ENCODE results near the gene TTR.

- TF ChIP-seq, protein P1, sequence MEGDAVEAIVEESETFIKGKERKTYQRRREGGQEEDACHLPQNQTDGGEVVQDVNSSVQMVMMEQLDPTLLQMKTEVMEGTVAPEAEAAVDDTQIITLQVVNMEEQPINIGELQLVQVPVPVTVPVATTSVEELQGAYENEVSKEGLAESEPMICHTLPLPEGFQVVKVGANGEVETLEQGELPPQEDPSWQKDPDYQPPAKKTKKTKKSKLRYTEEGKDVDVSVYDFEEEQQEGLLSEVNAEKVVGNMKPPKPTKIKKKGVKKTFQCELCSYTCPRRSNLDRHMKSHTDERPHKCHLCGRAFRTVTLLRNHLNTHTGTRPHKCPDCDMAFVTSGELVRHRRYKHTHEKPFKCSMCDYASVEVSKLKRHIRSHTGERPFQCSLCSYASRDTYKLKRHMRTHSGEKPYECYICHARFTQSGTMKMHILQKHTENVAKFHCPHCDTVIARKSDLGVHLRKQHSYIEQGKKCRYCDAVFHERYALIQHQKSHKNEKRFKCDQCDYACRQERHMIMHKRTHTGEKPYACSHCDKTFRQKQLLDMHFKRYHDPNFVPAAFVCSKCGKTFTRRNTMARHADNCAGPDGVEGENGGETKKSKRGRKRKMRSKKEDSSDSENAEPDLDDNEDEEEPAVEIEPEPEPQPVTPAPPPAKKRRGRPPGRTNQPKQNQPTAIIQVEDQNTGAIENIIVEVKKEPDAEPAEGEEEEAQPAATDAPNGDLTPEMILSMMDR (IDR thresholded peaks at IDR 0.05): peak; percentile 33
- TF ChIP-seq ZFX (IDR thresholded peaks at IDR 0.05; ENCODE audit: borderline replicate concordance): no peak
These were observed 18.9 kb downstream of the TTR start for GRCh38 chr18:31610286-31611205.
